Suprapubic skin (tissue), 4 donors: ENCODE data around the gene STK31.

Experiments
- CTCF ChIP-seq, 2 donors: fragments of 200-600 bp in 1 of 2; fragments of 450-650 bp in 1 of 2; sonication (generic) in 1 of 2; IDR thresholded peaks; one replicate each; pipeline ENCODE4 v1.5.1; 2016 to 2019; ENCODE audit warnings: antibody characterized with exemption in 2 of 2, mild to moderate bottlenecking in 1 of 2, moderate library complexity in 1 of 2
- EP300 ChIP-seq: sonication (generic); formaldehyde crosslinking; IDR thresholded peaks from one replicate; pipeline ENCODE4 v1.6.1; 2017; ENCODE audit warnings: antibody characterized with exemption
- POLR2A ChIP-seq, 2 donors: fragments of 450-650 bp; IDR thresholded peaks; one replicate each; pipeline ENCODE4 v1.6.1; 2017; ENCODE audit warnings: antibody characterized with exemption in 2 of 2, mild to moderate bottlenecking in 2 of 2, moderate library complexity in 2 of 2
- POLR2AphosphoS5 ChIP-seq, 3 donors: sonication (generic); formaldehyde crosslinking; IDR thresholded peaks; one replicate each; pipeline ENCODE4 v1.6.1; 2017; ENCODE audit warnings: antibody characterized with exemption in 3 of 3

GRCh38 chr7:23709081-23709750 lies 803 bp upstream of the STK31 start:
- TF ChIP-seq CTCF (IDR thresholded peaks at IDR 0.05) (no peak), POLR2AphosphoS5 (IDR thresholded peaks at IDR 0.05) (no peak), POLR2A (IDR thresholded peaks at IDR 0.05) (no peak), EP300 (no peak)
